Stimulated activated CD4-positive, alpha-beta T cell treated with anti-CD3 and anti-CD28 coated beads, Interleukin-4, amount 100 ng/mL, for 24 hours (primary cell): ENCODE results near the gene PROS1.
"Not testable (repeated sequence)": the region's sequence is repeated elsewhere in the genome, so short reads cannot be mapped to it uniquely, and the experiment has no call there.

Source experiments
- DNase-seq: peaks from one replicate; pipeline ENCODE4 v3.0.0-alpha.2; 2020

PROS1 gene

DNA sequence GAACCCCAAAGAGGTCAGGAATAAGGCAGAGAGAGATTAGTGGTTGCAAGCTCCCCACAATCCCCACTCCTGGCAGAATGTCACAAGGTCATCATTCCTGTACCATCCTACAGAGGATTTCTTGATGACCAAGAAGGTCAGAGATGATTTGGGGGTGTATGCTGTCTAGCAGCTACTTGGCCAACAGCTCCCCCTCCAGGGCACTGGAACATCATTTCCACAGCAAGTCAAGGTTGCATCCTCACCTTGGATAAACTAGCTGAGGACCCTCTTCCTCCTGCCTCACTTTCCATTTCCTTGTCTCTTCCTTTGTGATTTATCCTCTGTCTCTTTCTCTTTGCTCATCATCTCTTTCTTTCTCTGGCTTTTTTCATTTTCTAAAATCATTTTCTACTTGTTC, 106.3 kb downstream of the PROS1 start:
- DNase-seq, result no peak

DNA sequence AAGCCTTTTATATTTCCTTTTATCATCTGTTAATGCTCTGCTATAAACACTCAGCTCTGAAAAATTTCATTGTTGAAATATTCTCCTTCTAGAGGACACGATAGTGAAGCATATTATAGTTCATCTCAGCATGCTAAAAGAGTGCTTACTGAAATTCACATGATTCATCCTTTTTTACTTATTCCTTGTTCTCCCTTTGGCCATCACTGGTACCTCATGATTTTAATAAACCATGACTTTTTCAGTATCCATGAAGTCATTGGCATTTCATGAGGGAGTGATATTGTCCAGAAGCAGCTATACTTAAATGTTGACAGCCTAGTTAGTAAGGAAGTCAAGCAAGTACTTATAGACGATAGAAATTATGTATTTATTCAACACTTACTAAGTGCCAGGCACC, 112.7 kb downstream of the PROS1 start:
- no peak for DNase-seq

DNA sequence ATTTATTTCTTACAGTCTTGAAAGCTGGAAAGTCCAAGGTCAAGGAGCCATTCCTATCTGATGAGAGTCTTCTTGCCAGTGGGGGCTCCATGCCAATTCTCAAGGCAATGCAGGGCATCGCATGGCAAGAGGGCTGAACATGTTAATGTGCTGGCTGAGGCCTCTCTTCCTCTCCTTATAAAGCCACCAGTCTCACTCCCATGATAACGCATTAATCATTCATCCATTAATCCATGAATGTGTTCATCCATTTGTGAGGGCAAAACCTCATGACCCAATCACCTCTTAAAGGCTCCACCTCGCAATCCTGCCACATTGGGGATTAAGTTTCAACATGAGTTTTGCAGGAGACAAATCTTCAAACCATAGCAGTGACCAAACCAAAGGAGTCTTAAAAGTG, 118.3 kb downstream of the PROS1 start:
- no peak for DNase-seq

DNA sequence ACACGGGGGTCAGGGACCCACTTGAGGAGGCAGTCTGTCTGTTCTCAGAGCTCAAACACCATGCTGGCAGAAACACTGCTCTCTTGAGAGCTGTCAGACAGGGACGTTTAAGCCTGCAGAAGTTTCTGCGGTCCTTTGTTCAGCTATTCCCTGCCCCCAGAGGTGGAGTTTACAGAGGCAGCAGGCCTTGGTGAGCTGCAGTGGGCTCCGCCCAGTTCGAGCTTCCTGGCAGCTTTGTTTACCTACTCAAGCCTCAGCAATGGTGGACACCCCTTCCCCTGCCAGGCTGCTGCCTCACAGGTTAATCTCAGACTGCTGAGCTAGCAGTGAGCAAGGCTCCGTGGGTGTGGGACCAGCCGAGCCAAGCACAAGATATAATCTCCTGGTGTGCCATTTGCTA, 121.5 kb downstream of the PROS1 start:
- not testable (repeated sequence) for DNase-seq

DNA sequence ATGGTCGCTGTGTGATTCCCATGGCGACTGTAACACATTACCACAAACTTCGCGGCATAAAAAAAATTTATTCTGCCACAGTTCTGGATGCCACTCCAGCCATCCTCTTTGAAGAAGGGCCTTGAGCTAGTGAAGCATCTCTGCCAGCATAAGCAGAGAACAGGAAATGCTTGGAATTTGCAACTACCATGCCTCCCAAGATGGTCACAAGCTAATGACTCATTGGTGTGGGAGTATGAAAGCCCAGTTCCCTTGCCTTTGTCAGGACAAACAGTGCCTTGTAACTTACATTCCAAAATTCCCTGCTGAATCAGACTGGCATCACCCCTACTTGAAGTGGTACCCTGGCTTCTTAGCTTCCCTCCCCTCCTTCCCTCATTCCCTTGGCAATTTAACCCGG, 129.7 kb downstream of the PROS1 start:
- no peak for DNase-seq

DNA sequence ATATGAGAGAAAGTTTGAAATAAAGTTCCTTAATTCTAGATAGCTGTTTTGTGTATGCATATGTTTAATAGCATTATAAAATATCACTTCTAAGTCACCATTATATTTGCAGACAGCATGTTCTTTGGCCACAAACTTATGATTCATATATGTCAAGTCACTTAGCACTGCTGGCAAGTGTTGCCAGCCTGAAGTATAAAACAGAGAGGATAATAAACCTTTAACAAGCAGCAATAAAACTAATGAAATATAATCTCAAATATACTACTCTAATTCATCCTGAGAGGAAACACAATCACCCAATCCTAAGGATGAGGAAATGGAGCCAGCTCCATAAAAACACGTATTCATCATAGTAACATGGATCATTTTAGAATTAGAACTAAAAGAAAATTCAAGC, 134.5 kb downstream of the PROS1 start:
- not testable (repeated sequence) for DNase-seq
